HG03342 (cell line): ENCODE measurements around the gene ZNF773.

ENCODE experiments used
- ATAC-seq: cut with Tn5 transposase; IDR thresholded peaks from one replicate; pipeline ENCODE4 v1.9.1; 2021; ENCODE audit warnings: mild to moderate bottlenecking, moderate library complexity; ENCODE audit not compliant: unreplicated experiment

Gene ZNF773

GRCh38 chr19:57557659-57558058 is 57.9 kb downstream of the ZNF773 start:
- no peak for ATAC-seq
